ENCODE results near the gene SPHKAP.
"Not testable (repeated sequence)": the region's sequence is repeated elsewhere in the genome, so short reads cannot be mapped to it uniquely, and the experiment has no call there.

SPHKAP gene

GRCh38 chr2:228181098-228182019 is at the start of gene SPHKAP:
Gene SPHKAP, minus strand, starts transcription at chr2:228181687. Its CDS starts 89 bp downstream, at chr2:228181598.
- DNase-seq (ENCODE audit: low read depth) = no peak

DNA sequence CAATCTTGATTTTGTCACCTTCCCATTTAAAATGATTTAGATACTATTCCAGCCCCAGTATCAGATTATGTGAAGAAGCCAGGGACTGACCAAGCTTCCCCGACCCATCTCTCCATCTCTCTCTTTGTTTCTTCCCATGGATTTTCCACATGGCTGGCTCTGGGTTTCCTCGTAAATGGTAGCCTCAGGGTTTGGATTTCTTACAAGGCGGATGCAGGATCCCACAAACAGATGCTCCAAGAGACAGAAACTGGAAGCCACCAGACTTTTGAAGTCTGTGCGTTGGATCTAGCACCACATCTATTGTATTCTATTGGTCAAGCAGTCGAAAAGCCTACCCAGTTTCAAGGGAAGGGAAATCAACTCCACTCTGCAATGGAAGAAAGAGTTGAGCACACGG is 46.0 kb upstream of the SPHKAP start:
- no peak for DNase-seq (ENCODE audit: low read depth)

DNA sequence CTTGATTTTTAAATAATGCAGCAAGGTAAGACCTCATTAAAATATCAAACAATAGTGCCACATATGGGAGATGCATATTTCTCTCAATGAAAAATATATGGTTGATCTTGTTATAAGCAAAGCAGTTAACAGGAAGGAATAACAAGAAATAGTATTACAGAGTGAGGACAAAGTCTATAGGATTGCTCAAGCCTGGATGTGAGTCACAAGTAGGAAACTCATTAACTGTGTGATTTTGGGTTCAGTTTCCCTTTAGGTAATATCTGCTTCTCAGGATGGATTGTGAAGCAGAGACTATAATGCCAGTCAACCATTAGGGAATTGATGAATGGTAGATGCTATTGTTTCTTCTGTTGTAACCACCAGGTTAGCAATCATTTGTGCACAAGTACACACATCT is 42.9 kb upstream of the SPHKAP start:
- no peak for DNase-seq (ENCODE audit: low read depth)

DNA sequence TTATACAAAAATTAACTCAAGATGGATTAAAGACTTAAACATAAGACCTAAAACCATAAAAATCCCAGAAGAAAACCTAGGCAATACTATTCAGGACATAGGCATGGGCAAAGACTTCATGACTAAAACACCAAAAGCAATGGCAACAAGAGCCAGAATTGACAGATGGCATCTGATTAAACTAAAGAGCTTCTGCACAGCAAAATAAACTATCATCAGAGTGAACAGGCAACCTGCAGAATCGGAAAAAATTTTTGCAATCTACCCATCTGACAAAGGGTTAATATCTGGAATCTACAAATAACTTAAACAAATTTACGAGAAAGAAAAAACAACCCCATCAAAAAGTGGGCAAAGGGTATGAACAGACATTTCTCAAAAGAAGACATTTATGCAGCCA is 37.1 kb upstream of the SPHKAP start:
- not testable (repeated sequence) for DNase-seq (ENCODE audit: low read depth)

- DNase-seq (ENCODE audit: low read depth) = no peak
Observed at GRCh38 chr2:228197504-228197903, 16.0 kb upstream of the SPHKAP start.

DNA sequence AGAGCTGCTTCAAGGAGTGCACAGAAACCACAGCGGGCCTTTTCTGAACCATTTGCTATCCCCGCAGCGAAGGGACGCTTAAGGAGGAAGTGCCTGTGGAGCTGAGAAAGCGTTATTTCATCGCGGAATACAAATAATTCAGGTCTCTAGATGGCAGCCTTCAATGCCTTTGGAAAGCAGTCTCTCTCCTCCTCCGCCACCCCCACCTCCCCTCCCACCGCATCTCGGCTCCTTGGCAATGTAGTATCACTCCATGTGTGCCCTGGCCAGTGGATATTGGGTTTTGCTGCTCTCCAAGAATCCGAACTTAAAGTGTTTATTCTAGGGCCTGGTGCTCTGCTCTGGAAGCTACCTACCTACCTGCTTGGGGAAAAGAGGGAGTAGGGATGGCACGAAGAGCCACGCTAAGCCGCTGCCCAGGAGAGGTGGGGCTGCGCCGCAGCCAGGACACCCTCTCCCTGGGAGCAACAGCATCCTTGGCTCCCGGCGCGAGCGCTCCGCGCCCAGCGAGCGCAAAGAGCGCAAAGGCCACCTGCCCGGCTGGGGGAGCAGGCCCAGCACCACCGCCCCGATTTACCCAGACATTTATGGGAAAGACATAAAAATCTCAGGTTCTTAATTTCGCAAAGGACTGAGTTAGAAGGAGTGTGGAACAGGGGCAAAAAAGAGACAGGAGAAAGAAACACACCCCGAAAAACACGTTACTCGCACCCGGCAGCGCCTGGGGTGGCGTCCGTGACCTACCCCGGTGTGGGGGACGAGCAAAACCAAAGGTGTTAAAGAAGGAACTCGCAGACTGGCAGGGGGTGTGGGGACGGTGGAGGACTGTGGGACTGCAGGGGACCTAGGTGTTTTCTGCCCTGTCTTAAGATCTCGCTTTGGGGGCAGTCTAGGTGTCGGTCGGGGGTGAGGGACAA is 1.0 kb downstream of the SPHKAP start:
- DNase-seq (ENCODE audit: low read depth) = no peak

GRCh38 chr2:228167290-228167689 is 14.2 kb downstream of the SPHKAP start:
- DNase-seq (ENCODE audit: low read depth) = no peak

DNA sequence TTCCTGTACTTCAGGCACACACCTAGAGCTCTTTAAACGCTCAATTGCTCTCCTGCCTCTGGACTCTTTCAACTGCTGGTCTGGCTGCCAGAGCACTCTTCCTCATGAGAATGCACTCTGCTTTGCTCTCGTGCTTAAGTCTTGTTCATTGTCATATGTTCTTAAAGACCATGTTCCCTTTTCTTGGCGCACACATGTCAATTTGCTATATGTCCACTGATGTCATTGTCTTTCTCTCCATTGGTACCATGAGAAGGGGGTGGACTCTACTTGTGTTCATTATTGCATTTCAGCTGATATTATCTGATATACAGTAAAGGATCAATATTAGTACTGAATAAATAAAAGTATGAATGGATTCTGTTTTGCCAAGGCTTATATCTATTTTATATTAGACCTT is 16.8 kb downstream of the SPHKAP start:
- no peak for DNase-seq (ENCODE audit: low read depth)

DNA sequence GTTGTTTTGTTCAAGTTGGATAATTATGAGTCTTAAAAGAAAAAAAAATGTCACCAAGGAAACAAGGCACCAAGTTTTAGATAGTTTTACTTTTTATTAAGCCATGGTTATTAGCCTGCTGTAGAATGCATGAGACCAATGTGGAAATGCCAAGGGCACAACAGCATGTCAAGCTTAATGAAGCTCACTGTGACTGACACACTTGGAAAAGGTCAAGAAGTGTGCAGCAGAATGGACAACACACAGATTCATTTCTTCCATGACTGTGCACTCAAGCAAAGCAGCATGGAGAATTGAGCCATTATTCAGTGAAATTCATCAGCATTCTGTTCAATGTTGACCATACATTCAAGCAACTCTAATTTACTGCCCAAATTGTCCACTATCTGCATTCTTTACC is 23.6 kb downstream of the SPHKAP start:
- DNase-seq (ENCODE audit: low read depth) = no peak

- DNase-seq (ENCODE audit: low read depth) = no peak
Observed at GRCh38 chr2:228144961-228145360, 36.5 kb downstream of the SPHKAP start.

DNA sequence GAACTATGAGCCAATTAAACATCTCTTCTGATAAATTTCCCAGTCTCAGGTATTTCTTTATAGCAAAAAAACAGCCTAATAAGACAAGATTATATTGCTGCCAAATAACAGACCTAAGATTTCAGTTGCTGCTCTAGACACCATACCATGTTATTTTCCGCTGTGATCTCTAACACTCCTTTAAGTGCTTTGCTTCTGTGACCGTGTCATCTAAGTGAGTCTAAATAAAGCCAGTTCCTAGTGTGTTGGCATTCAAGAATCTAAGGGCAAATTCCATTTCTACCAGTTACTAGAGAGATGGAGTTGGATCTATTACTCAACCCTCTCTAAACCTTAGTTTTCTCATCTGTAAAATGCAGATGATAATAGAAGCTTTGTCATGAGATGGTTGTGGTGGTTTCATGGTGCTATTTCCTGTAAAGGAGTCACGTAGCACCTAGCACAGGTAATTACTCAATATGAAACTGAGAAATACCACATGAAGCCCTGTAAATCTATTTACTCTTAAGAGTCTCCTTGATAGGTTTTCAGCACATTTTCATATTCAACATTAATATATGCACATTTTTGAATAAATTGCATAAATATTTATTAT is 40.5 kb downstream of the SPHKAP start:
- DNase-seq (ENCODE audit: low read depth) = no peak

GRCh38 chr2:228136027-228136426 is 45.5 kb downstream of the SPHKAP start:
- no peak for DNase-seq (ENCODE audit: low read depth)

- no peak for DNase-seq (ENCODE audit: low read depth)
Observed at GRCh38 chr2:228135300-228135699, 46.2 kb downstream of the SPHKAP start.

GRCh38 chr2:228131833-228132232 is 49.7 kb downstream of the SPHKAP start:
- DNase-seq (ENCODE audit: low read depth) = no peak

GRCh38 chr2:228126401-228126800 is 55.1 kb downstream of the SPHKAP start:
- no peak for DNase-seq (ENCODE audit: low read depth)

- DNase-seq (ENCODE audit: low read depth) = no peak
Observed at GRCh38 chr2:228118940-228119339, 62.5 kb downstream of the SPHKAP start.

GRCh38 chr2:228107846-228108245 is 73.6 kb downstream of the SPHKAP start:
- DNase-seq (ENCODE audit: low read depth) = no peak

DNA sequence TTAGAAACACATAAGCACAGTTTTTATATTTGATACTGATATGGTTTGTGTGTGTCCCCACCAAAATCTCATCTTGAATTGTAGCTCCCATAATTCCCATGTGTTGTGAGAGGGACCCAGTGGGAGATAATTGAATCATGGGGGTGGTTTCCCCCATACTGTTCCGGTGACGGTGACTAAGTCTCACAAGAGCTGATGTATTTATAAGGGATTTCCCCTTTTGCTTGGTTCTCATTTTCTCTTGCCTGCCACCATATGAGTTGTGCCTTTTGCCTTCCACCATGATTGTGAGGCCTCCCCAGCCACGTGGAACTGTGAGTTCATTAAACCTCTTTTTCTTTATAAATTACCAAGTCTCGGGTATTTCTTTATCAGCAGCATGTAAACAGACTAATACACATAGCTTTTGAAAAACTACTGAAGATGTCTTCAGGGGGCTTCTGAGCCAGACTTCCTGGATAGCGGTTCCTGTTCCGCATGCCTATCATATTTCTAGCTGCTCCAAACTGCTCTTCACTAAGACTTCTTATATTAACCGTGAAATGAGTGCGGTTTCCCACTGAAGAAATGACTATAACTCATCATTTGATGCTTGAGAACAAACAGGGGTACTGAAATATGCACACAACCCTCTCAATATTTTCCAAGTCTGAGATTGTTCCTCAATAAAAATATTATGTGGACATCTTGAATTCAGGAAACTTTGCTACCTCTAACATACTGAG is 75.8 kb downstream of the SPHKAP start:
- no peak for DNase-seq (ENCODE audit: low read depth)

GRCh38 chr2:228104215-228104614 is 77.3 kb downstream of the SPHKAP start:
- no peak for DNase-seq (ENCODE audit: low read depth)

DNA sequence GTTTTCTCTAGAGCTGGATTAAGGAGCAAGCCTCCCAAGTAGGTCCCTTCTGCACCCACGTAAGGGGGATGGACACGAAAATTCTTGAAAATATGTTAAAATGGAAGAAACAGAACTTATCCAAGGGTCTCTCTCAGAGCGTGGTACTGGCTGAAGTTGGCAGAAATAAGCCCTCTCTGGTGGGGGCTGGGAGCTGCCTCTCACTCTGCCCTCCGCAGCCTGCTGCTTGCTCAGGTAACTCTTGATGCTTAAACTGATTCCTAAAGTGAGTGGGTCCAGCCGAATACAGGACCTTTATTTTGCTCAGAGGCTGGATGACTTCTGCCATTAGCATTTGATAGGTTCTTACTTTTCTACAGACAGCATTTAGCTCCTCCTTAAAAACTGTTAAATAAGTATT is 78.1 kb downstream of the SPHKAP start:
- no peak for DNase-seq (ENCODE audit: low read depth)

- no peak for DNase-seq (ENCODE audit: low read depth)
Observed at GRCh38 chr2:228102949-228103348, 78.5 kb downstream of the SPHKAP start.
